Measurements from ENCODE around the gene FAM24B.

DNA sequence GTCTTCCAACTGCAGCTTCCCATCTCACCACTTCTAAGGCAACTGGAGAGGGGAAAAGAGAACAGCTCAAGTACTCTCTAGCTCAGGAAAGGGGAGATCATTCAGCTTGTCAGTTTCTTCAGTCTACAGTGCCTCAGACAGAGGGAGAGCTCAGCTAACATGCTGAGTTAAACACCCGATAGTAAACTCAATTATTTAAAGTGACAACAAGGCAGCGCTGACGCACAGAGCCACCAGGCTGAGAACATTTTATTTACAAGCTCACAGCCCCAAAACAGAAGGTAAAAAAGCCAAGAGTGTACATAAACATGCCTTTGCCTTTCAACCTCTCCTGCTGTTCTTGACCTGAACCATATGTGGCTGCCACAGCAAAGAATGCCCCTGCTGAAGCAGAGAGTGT is 23.6 kb downstream of the FAM24B start:
- TF ChIP-seq, protein P1, sequence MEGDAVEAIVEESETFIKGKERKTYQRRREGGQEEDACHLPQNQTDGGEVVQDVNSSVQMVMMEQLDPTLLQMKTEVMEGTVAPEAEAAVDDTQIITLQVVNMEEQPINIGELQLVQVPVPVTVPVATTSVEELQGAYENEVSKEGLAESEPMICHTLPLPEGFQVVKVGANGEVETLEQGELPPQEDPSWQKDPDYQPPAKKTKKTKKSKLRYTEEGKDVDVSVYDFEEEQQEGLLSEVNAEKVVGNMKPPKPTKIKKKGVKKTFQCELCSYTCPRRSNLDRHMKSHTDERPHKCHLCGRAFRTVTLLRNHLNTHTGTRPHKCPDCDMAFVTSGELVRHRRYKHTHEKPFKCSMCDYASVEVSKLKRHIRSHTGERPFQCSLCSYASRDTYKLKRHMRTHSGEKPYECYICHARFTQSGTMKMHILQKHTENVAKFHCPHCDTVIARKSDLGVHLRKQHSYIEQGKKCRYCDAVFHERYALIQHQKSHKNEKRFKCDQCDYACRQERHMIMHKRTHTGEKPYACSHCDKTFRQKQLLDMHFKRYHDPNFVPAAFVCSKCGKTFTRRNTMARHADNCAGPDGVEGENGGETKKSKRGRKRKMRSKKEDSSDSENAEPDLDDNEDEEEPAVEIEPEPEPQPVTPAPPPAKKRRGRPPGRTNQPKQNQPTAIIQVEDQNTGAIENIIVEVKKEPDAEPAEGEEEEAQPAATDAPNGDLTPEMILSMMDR (IDR thresholded peaks at IDR 0.05), result no peak
- TF ChIP-seq POLR2A (IDR thresholded peaks at IDR 0.05) (no peak), EP300 (IDR thresholded peaks at IDR 0.05) (no peak)

Data from tibial nerve (tissue), 4 donors.